ENCODE measurements around the gene BOLA3.

DNA sequence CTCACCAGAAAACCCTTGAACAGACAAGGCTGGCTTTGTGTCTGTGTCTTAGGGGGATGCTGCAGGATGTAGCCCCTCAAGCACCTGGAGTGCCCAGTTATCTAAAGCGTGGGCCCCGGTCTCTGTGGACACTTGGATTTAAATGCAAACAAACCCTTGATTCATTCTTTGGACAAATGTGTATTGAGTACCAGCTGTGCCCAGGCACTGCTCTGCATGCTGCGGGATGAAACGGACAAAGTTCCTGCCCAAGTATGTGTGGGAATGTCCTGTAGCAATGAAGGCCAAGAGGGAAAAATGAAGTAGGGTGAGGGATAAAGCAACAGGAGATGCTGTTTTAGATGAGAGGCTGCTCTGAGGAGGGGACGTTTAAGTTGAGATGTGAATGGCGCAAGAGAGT lies 53.9 kb downstream of the BOLA3 start:
- TF ChIP-seq POLR2A (IDR thresholded peaks at IDR 0.05): no peak
- TF ChIP-seq, protein P1, sequence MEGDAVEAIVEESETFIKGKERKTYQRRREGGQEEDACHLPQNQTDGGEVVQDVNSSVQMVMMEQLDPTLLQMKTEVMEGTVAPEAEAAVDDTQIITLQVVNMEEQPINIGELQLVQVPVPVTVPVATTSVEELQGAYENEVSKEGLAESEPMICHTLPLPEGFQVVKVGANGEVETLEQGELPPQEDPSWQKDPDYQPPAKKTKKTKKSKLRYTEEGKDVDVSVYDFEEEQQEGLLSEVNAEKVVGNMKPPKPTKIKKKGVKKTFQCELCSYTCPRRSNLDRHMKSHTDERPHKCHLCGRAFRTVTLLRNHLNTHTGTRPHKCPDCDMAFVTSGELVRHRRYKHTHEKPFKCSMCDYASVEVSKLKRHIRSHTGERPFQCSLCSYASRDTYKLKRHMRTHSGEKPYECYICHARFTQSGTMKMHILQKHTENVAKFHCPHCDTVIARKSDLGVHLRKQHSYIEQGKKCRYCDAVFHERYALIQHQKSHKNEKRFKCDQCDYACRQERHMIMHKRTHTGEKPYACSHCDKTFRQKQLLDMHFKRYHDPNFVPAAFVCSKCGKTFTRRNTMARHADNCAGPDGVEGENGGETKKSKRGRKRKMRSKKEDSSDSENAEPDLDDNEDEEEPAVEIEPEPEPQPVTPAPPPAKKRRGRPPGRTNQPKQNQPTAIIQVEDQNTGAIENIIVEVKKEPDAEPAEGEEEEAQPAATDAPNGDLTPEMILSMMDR (IDR thresholded peaks at IDR 0.05): no peak
